Panc1 (cell line): ENCODE results near the gene ZNRF4.

Source experiments
- POLR2AphosphoS5 ChIP-seq: IDR thresholded peaks from 2 replicates; pipeline ENCODE4 v1.6.1; 2012; ENCODE audit warnings: mild to moderate bottlenecking, low read depth, low read length, moderate library complexity
- TCF7L2 ChIP-seq: IDR thresholded peaks from 2 replicates; pipeline ENCODE4 v1.6.1; 2011; ENCODE audit warnings: mild to moderate bottlenecking, low read depth, low read length, inconsistent platforms
- TF ChIP-seq, protein P1 (sequence below): fragments of 450-650 bp; IDR thresholded peaks from 2 replicates; pipeline ENCODE4 v1.5.1; 2017; ENCODE audit warnings: mild to moderate bottlenecking
- TF ChIP-seq, protein P2 (sequence below), 2 experiments: IDR thresholded peaks; 2 replicates each; pipeline ENCODE4 v1.6.1; 2011 to 2012; ENCODE audit warnings: low read depth in 2 of 2, control low read depth in 1 of 2, low read length in 1 of 2, mild to moderate bottlenecking in 1 of 2, moderate library complexity in 1 of 2; ENCODE audit not compliant: insufficient read depth in 1 of 2

DNA sequence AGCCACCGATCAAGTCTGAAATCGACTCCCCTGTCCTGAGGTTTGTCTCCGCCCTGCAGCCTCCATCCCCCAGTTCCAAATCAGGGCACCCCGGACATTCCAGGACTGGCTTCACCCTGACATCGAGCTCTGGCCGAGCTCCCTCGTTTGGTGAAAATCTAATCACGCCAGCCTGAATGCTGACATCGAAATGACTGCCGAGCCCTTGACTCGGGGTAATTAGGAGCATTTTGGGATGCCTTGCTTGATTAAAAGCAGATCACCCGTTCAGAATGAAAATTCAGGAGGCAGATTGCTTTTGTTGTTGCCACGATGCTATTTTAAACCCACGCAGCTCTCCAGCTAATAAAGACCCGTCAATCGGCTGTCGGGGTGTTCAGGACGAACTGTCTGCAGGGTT, 34.3 kb downstream of the ZNRF4 start:
- no peak for TF ChIP-seq POLR2AphosphoS5
- TF ChIP-seq, protein P1, sequence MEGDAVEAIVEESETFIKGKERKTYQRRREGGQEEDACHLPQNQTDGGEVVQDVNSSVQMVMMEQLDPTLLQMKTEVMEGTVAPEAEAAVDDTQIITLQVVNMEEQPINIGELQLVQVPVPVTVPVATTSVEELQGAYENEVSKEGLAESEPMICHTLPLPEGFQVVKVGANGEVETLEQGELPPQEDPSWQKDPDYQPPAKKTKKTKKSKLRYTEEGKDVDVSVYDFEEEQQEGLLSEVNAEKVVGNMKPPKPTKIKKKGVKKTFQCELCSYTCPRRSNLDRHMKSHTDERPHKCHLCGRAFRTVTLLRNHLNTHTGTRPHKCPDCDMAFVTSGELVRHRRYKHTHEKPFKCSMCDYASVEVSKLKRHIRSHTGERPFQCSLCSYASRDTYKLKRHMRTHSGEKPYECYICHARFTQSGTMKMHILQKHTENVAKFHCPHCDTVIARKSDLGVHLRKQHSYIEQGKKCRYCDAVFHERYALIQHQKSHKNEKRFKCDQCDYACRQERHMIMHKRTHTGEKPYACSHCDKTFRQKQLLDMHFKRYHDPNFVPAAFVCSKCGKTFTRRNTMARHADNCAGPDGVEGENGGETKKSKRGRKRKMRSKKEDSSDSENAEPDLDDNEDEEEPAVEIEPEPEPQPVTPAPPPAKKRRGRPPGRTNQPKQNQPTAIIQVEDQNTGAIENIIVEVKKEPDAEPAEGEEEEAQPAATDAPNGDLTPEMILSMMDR: no peak
- TF ChIP-seq, protein P2, sequence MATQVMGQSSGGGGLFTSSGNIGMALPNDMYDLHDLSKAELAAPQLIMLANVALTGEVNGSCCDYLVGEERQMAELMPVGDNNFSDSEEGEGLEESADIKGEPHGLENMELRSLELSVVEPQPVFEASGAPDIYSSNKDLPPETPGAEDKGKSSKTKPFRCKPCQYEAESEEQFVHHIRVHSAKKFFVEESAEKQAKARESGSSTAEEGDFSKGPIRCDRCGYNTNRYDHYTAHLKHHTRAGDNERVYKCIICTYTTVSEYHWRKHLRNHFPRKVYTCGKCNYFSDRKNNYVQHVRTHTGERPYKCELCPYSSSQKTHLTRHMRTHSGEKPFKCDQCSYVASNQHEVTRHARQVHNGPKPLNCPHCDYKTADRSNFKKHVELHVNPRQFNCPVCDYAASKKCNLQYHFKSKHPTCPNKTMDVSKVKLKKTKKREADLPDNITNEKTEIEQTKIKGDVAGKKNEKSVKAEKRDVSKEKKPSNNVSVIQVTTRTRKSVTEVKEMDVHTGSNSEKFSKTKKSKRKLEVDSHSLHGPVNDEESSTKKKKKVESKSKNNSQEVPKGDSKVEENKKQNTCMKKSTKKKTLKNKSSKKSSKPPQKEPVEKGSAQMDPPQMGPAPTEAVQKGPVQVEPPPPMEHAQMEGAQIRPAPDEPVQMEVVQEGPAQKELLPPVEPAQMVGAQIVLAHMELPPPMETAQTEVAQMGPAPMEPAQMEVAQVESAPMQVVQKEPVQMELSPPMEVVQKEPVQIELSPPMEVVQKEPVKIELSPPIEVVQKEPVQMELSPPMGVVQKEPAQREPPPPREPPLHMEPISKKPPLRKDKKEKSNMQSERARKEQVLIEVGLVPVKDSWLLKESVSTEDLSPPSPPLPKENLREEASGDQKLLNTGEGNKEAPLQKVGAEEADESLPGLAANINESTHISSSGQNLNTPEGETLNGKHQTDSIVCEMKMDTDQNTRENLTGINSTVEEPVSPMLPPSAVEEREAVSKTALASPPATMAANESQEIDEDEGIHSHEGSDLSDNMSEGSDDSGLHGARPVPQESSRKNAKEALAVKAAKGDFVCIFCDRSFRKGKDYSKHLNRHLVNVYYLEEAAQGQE (IDR thresholded peaks at IDR 0.05; ENCODE audit: insufficient read depth in 1 of 2, low read depth in 2 of 2, low read length in 1 of 2): no peak
- TF ChIP-seq TCF7L2: no peak
